K562 (cell line): ENCODE results near the gene PA2G4. TPM values are rescaled to one million over a fixed set of nuclear protein-coding genes. Genes with fewer than 3 reads are reported as not detected.

Experiments
- BDP1 ChIP-seq: IDR thresholded peaks from 3 replicates; pipeline ENCODE4 v1.6.1; 2011; ENCODE audit not compliant: insufficient read length, insufficient read depth
- CGGBP1 ChIP-seq: fragments of 250-450 bp; sonication (Bioruptor Pico); IDR thresholded peaks from 2 replicates; pipeline ENCODE4 v1.9.0; 2021; ENCODE audit warnings: mild to moderate bottlenecking
- CHD2 ChIP-seq: IDR thresholded peaks from 2 replicates; pipeline ENCODE4 v1.6.1; 2011; ENCODE audit warnings: low read depth, low read length
- CTCFL ChIP-seq: IDR thresholded peaks from 2 replicates; pipeline ENCODE4 v1.6.1; 2011; ENCODE audit warnings: borderline replicate concordance, low read depth, mild to moderate bottlenecking, moderate library complexity, low read length; ENCODE audit not compliant: insufficient read depth, poor library complexity, severe bottlenecking
- ETV6 ChIP-seq, 3 experiments: fragments of 150-350 bp in 1 of 3; sonication (generic) in 1 of 3; formaldehyde crosslinking in 1 of 3; IDR thresholded peaks; 2 replicates each; pipeline versions ENCODE4 v1.6.1 to v1.8.0; 2014 to 2022; ENCODE audit warnings: borderline replicate concordance in 2 of 3, low read depth in 2 of 3, antibody characterized with exemption in 1 of 3, low read length in 1 of 3, mild to moderate bottlenecking in 1 of 3, missing genetic modification reagents in 1 of 3
- HNRNPUL1 ChIP-seq: fragments of 200-400 bp; formaldehyde crosslinking; IDR thresholded peaks from 2 replicates; pipeline ENCODE4 v1.6.1; 2017; ENCODE audit warnings: low read length
- MCM5 ChIP-seq: fragments of 450-650 bp; IDR thresholded peaks from 2 replicates; pipeline ENCODE4 v1.6.1; 2016; ENCODE audit warnings: low read depth
- NCOA4 ChIP-seq: fragments of 450-650 bp; IDR thresholded peaks from 2 replicates; pipeline ENCODE4 v1.6.1; 2018; ENCODE audit warnings: mild to moderate bottlenecking; ENCODE audit not compliant: partially characterized antibody
- POLR2A ChIP-seq: fragments of 450-650 bp; conservative IDR thresholded peaks from 2 replicates; pipeline ENCODE4 v1.6.1; 2016
- POLR2B ChIP-seq: fragments of 450-650 bp; IDR thresholded peaks from 2 replicates; pipeline ENCODE4 v1.6.1; 2018; ENCODE audit warnings: low read depth; ENCODE audit not compliant: partially characterized antibody
- RAD21 ChIP-seq, 2 experiments: fragments of 250-450 bp in 1 of 2; fragments of 450-650 bp in 1 of 2; sonication (Bioruptor Pico) in 1 of 2; formaldehyde crosslinking in 1 of 2; IDR thresholded peaks in 1 of 2; conservative IDR thresholded peaks in 1 of 2; 2 replicates each; pipeline versions ENCODE4 v1.4.0 to v1.8.0; 2020 to 2022; ENCODE audit warnings: mild to moderate bottlenecking in 2 of 2, moderate library complexity in 1 of 2
- RBM15 ChIP-seq: fragments of 200-400 bp; formaldehyde crosslinking; IDR thresholded peaks from 2 replicates; pipeline ENCODE4 v1.6.1; 2018; ENCODE audit warnings: mild to moderate bottlenecking, low read length, moderate library complexity; ENCODE audit not compliant: insufficient read depth
- SAFB ChIP-seq: fragments of 200-400 bp; formaldehyde crosslinking; IDR thresholded peaks from 2 replicates; pipeline ENCODE4 v1.6.1; 2017; ENCODE audit warnings: low read depth, low read length, borderline replicate concordance
- SRSF1 ChIP-seq: fragments of 200-400 bp; formaldehyde crosslinking; IDR thresholded peaks from 2 replicates; pipeline ENCODE4 v1.6.1; 2017; ENCODE audit warnings: mild to moderate bottlenecking, low read depth, low read length, moderate library complexity
- ZBTB17 ChIP-seq: fragments of 450-650 bp; formaldehyde crosslinking; IDR thresholded peaks from 2 replicates; pipeline ENCODE4 v1.4.0; 2020; ENCODE audit warnings: mild to moderate bottlenecking
- ZNF3 ChIP-seq: fragments of 250-450 bp; sonication (Bioruptor Pico); IDR thresholded peaks from 2 replicates; pipeline ENCODE4 v1.5.0; 2021; ENCODE audit warnings: mild to moderate bottlenecking, moderate library complexity
- ZNF764 ChIP-seq: fragments of 250-450 bp; sonication (Bioruptor Pico); IDR thresholded peaks from 2 replicates; pipeline ENCODE4 v1.4.0; 2020; ENCODE audit warnings: low read depth, mild to moderate bottlenecking, moderate library complexity
- polyA plus RNA-seq, 8 experiments: library from polyadenylated mRNA; depleted of rRNA in 4 of 8; stranded (reverse) in 5 of 8; unstranded in 3 of 8; fragments of >200 nt; fragmentation: Nextera tagmentation in 2 of 8; fragmentation: Illumina TruSeq in 1 of 8; extraction: Ambion mirVana in 2 of 8; extraction: Trizol in 1 of 8; gene quantifications; 2 replicates each; pipeline versions ENCODE4 v1.2.1 to v1.2.3, GENCODE V29; 2011 to 2014; ENCODE audit warnings: inconsistent platforms in 1 of 8, missing spikeins in 1 of 8
- total RNA-seq, 7 experiments: library from RNA; depleted of rRNA in 6 of 7; stranded (reverse); fragments of >200 nt in 6 of 7; fragmentation: Illumina TruSeq in 2 of 7; extraction: Trizol in 2 of 7; gene quantifications; 2 replicates each; pipeline versions ENCODE4 v1.2.1 to v1.2.3, GENCODE V29; 2011 to 2021; ENCODE audit warnings: low replicate concordance in 1 of 7
- TF ChIP-seq, protein P1 (sequence below): fragments of 450-650 bp; formaldehyde crosslinking; IDR thresholded peaks from 2 replicates; pipeline ENCODE4 v1.4.0; 2020; ENCODE audit warnings: mild to moderate bottlenecking
- TF ChIP-seq, protein P2 (sequence below): fragments of 450-650 bp; IDR thresholded peaks from 2 replicates; pipeline ENCODE4 v1.6.1; 2016; ENCODE audit warnings: borderline replicate concordance
- TF ChIP-seq, protein P3 (sequence below): sonication (generic); formaldehyde crosslinking; IDR thresholded peaks from 2 replicates; pipeline ENCODE4 v1.9.0; 2022; ENCODE audit warnings: mild to moderate bottlenecking, missing genetic modification reagents

Gene PA2G4
- total and polyA plus RNA-seq, 9 of the 15 experiments (the other 6 are each of a cell fraction or from before 2014, with no cell fraction given), result 230 to 925 (median 638) TPM

DNA sequence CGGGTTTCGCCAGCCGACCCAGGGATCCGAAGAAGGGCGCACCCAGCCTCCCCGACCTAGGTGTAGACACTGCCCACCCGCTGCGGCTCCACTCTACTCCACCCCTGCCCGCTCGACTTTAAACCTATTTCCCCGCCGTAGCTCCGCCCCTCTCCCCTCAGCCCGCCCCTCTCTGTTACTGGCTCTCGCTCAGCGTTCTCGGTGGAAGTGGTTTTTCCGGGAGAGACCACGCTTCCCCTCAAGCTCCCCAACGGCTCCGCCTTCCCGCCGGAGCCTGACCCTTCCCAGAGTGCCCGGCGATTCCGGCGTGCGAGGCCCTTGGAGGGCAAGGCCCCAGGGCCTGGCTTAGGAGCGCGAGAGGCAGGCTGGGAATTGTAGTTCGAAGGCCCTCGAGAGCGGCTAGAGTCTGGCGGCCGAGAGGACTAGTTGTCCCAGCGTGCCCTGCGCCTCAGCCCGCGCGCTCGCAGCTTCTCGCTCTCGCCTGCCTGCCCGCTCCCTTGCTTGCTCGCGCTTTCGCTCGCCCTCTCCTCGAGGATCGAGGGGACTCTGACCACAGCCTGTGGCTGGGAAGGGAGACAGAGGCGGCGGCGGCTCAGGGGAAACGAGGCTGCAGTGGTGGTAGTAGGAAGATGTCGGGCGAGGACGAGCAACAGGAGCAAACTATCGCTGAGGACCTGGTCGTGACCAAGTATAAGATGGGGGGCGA lies at the start of gene PA2G4 (continued):
- TF ChIP-seq ETV6 (IDR thresholded peaks at IDR 0.05; ENCODE audit: borderline replicate concordance in 1 of 2, low read depth in 2 of 2, low read length in 1 of 2) (no peak), ETV6 (CRISPR knock-in tag; IDR thresholded peaks at IDR 0.05; ENCODE audit: borderline replicate concordance) (no peak), CTCFL (no peak), POLR2B (peak; percentile 84), BDP1 (no peak), CGGBP1 (CRISPR knock-in tag) (no peak), RBM15 (no peak), CHD2 (peak; percentile 92), ZNF764 (CRISPR knock-in tag) (no peak), SAFB (no peak), MCM5 (no peak), ZNF3 (CRISPR knock-in tag) (no peak), NCOA4 (no peak), HNRNPUL1 (no peak), SRSF1 (no peak), ZBTB17 (CRISPR knock-in tag) (0 out of 2 replicates have a peak, but pooled peaks have one; percentile 50), POLR2A (peak; percentile 94), RAD21 (CRISPR knock-in tag; conservative IDR thresholded peaks at IDR 0.05 in 1 of 2, IDR thresholded peaks at IDR 0.05 in 1 of 2) (no peak)
- TF ChIP-seq, protein P1, sequence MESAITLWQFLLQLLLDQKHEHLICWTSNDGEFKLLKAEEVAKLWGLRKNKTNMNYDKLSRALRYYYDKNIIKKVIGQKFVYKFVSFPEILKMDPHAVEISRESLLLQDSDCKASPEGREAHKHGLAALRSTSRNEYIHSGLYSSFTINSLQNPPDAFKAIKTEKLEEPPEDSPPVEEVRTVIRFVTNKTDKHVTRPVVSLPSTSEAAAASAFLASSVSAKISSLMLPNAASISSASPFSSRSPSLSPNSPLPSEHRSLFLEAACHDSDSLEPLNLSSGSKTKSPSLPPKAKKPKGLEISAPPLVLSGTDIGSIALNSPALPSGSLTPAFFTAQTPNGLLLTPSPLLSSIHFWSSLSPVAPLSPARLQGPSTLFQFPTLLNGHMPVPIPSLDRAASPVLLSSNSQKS (CRISPR knock-in tag), result no peak
- TF ChIP-seq, protein P2, sequence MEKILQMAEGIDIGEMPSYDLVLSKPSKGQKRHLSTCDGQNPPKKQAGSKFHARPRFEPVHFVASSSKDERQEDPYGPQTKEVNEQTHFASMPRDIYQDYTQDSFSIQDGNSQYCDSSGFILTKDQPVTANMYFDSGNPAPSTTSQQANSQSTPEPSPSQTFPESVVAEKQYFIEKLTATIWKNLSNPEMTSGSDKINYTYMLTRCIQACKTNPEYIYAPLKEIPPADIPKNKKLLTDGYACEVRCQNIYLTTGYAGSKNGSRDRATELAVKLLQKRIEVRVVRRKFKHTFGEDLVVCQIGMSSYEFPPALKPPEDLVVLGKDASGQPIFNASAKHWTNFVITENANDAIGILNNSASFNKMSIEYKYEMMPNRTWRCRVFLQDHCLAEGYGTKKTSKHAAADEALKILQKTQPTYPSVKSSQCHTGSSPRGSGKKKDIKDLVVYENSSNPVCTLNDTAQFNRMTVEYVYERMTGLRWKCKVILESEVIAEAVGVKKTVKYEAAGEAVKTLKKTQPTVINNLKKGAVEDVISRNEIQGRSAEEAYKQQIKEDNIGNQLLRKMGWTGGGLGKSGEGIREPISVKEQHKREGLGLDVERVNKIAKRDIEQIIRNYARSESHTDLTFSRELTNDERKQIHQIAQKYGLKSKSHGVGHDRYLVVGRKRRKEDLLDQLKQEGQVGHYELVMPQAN, result peak; percentile 58
- TF ChIP-seq, protein P3, sequence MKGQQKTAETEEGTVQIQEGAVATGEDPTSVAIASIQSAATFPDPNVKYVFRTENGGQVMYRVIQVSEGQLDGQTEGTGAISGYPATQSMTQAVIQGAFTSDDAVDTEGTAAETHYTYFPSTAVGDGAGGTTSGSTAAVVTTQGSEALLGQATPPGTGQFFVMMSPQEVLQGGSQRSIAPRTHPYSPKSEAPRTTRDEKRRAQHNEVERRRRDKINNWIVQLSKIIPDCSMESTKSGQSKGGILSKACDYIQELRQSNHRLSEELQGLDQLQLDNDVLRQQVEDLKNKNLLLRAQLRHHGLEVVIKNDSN, result peak; percentile 54
